Measurements from ENCODE around the gene ARF6. TPM values are rescaled to one million over a fixed set of nuclear protein-coding genes. Genes with fewer than 3 reads are reported as not detected.
A peak's percentile ranks its signal among the peaks of the same experiment; 100 is the strongest.

The ARF6 gene
- total and polyA plus RNA-seq, 10 of the 15 experiments (the other 5 are each of a cell fraction or from before 2014, with no cell fraction given): 46.8 to 128 (median 71.9) TPM

DNA sequence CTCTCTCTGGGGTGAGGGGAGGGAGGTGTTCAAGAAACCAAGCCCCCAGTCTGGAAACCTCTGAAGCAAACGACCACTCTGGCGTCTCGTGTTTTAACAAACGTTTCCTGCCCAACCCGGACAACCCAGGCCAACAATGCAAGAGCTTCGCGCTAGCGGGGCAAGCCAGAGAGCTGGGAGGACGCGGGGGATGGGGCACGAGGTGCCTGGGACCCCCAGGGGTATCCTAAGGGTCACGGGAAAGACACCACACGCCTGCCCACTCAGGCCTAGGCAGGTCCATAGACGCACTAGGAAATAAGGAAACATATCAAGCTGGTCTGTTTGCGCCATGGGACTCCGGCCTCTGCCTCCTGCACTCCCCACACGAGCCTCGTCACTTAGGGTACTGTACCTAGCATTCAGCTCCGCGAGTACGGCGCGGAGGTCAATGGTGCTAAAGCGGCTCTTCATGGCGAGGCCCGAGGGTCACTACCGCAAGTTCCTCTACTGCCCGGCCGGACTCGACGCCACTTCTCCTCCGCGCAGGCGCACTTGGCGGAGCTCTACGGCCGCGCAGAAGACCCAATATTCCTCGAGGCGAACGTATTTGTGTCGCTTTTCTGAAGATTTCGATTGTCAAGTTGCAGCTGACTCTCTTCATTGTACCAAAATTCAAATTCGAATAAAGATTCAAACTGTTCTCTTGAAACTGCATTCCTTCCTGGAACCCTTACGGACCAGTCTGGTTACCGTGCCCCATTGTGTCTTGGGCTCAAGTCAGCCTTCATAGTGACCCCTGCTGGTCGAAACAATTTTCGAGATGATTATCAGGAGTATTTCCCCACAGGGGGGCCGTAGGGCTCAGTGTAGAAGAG is 40.4 kb upstream of the ARF6 start, which contains the start of gene NEMF (continued):
- TF ChIP-seq, protein P1, sequence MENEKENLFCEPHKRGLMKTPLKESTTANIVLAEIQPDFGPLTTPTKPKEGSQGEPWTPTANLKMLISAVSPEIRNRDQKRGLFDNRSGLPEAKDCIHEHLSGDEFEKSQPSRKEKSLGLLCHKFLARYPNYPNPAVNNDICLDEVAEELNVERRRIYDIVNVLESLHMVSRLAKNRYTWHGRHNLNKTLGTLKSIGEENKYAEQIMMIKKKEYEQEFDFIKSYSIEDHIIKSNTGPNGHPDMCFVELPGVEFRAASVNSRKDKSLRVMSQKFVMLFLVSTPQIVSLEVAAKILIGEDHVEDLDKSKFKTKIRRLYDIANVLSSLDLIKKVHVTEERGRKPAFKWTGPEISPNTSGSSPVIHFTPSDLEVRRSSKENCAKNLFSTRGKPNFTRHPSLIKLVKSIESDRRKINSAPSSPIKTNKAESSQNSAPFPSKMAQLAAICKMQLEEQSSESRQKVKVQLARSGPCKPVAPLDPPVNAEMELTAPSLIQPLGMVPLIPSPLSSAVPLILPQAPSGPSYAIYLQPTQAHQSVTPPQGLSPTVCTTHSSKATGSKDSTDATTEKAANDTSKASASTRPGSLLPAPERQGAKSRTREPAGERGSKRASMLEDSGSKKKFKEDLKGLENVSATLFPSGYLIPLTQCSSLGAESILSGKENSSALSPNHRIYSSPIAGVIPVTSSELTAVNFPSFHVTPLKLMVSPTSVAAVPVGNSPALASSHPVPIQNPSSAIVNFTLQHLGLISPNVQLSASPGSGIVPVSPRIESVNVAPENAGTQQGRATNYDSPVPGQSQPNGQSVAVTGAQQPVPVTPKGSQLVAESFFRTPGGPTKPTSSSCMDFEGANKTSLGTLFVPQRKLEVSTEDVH (IDR thresholded peaks at IDR 0.05; ENCODE audit: low read depth, partially characterized antibody): peak; percentile 52
- TF ChIP-seq, protein P2, sequence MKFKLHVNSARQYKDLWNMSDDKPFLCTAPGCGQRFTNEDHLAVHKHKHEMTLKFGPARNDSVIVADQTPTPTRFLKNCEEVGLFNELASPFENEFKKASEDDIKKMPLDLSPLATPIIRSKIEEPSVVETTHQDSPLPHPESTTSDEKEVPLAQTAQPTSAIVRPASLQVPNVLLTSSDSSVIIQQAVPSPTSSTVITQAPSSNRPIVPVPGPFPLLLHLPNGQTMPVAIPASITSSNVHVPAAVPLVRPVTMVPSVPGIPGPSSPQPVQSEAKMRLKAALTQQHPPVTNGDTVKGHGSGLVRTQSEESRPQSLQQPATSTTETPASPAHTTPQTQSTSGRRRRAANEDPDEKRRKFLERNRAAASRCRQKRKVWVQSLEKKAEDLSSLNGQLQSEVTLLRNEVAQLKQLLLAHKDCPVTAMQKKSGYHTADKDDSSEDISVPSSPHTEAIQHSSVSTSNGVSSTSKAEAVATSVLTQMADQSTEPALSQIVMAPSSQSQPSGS (IDR thresholded peaks at IDR 0.05; ENCODE audit: low read length): no peak
- TF ChIP-seq SIX5 (IDR thresholded peaks at IDR 0.05; ENCODE audit: low read depth, low read length, severe bottlenecking) (no peak), EZH2 (IDR thresholded peaks at IDR 0.05; ENCODE audit: borderline replicate concordance, control insufficient read depth, low read depth, low read length) (no peak)

DNA sequence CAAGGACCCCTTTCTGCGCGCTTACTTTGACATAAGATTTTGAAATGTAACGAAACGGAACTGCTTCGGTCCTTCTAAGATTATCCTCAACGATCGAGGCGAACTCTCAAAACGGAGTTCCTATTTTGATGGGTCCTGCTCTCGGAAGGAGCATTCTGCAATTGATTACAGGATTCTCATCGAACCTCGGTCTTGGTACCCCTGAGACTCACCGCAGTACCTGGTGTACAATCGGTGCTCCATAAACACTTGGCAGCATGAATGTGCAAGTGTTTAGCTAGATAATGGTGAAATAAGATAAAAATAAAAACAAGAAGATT is 39.8 kb upstream of the ARF6 start:
- SMC1A ChIA-PET (ENCODE audit: uncharacterized antibody, unreplicated experiment): interaction anchor here (1.0 to 4.9 kb wide), 21 partner anchors 12 to 679 kb away, joined by 3 to 91 read pairs (median 5); partner anchors contain the start of gene RPS29
- POLR2A ChIA-PET: interaction anchor here (0.7 to 4.4 kb wide), 11 partner anchors 9 to 458 kb away, joined by 3 to 54 read pairs (median 4); partner anchors contain the start of genes KLHDC2, L2HGDH and VCPKMT
- peaks cover 0 to 5% of the 10 kb centered on the region in 2 experiments; a peak in 1 of 4 replicates for H3K36me3 ChIP-seq (ENCODE audit: control insufficient read depth in 2 of 2, insufficient read depth in 2 of 2, low read length in 1 of 2)
- H3K79me2 ChIP-seq (ENCODE audit: control insufficient read depth, insufficient read depth, low read length): peaks cover 35% of the 10 kb centered on the region
- peaks cover 3% of the 10 kb centered on the region; the same call in 1 of the 2 replicates for H3K4me1 ChIP-seq (ENCODE audit: control insufficient read depth, insufficient read depth, low read length)
- peak overlapping the region; percentile 96 for H3K4me2 ChIP-seq (ENCODE audit: control insufficient read depth, insufficient read depth)
- peak overlapping the region; percentile 97 for H3K4me3 ChIP-seq
- H3K27me3 ChIP-seq (replicated peaks in 1 of 2; ENCODE audit: control insufficient read depth in 2 of 2, insufficient read depth in 2 of 2, low read length in 1 of 2): no peaks in the 10 kb centered on the region
- no peaks in the 10 kb centered on the region for H4K20me1 ChIP-seq (ENCODE audit: control insufficient read depth, insufficient read depth)
- H3K9ac ChIP-seq (ENCODE audit: control insufficient read depth, insufficient read depth, low read length): peak overlapping the region; percentile 81
- FAIRE-seq (no peak), ATAC-seq (peak; percentile 29), DNase-seq (ENCODE audit: low read depth, low spot score) (no peak)
- in situ Hi-C loops (cut with MboI): loop anchor here (5.0 kb wide), 1 partner anchor 679 kb away; the partner anchor contains the start of gene MAP4K5
- intact Hi-C loops (cut with micrococcal nuclease; ENCODE audit: unreplicated experiment): loop anchor here (2.0 kb wide), 2 partner anchors 218 to 680 kb away; partner anchors contain the start of genes DNAAF2 and MAP4K5
- CTCF ChIA-PET: interaction anchor here (0.6 to 10.5 kb wide), 38 partner anchors 12 to 798 kb away, joined by 3 to 196 read pairs (median 4); partner anchors contain the start of genes DNAAF2, MGAT2 and VCPKMT
- RAD21 ChIA-PET (ENCODE audit: unreplicated experiment): interaction anchor here (1.0 to 4.4 kb wide), 15 partner anchors 9 to 391 kb away, joined by 3 to 55 read pairs (median 9); partner anchors contain the start of genes DNAAF2 and KLHDC2
- no TSS peak for BruUV-seq (replicated peaks)
- 1% methylated on average over 14 of the region's 14 CpGs for WGBS (ENCODE audit: insufficient coverage, insufficient replicate concordance, low lambda C conversion rate, missing lambda C conversion rate)
- H2AFZ ChIP-seq (ENCODE audit: control insufficient read depth, low read depth, low read length): peak overlapping the region; percentile 98
- H3K27ac ChIP-seq (ENCODE audit: control insufficient read depth, insufficient read depth): peak overlapping the region; percentile 88
- no peaks in the 10 kb centered on the region for H3K9me3 ChIP-seq (replicated peaks; ENCODE audit: control insufficient read depth, insufficient read depth, low read length)
- TF ChIP-seq SIN3A (IDR thresholded peaks at IDR 0.05; ENCODE audit: low read depth, low read length) (no peak), MTA2 (IDR thresholded peaks at IDR 0.05; ENCODE audit: low read depth) (no peak), NBN (IDR thresholded peaks at IDR 0.05) (no peak), ETV6 (conservative IDR thresholded peaks at IDR 0.05 in 1 of 2, IDR thresholded peaks at IDR 0.05 in 1 of 2; ENCODE audit: borderline replicate concordance in 1 of 2, low read depth in 1 of 2) (no peak)
- TF ChIP-seq, protein P3, sequence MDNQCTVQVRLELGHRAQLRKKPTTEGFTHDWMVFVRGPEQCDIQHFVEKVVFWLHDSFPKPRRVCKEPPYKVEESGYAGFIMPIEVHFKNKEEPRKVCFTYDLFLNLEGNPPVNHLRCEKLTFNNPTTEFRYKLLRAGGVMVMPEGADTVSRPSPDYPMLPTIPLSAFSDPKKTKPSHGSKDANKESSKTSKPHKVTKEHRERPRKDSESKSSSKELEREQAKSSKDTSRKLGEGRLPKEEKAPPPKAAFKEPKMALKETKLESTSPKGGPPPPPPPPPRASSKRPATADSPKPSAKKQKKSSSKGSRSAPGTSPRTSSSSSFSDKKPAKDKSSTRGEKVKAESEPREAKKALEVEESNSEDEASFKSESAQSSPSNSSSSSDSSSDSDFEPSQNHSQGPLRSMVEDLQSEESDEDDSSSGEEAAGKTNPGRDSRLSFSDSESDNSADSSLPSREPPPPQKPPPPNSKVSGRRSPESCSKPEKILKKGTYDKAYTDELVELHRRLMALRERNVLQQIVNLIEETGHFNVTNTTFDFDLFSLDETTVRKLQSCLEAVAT (IDR thresholded peaks at IDR 0.05): no peak
- TF ChIP-seq, protein P4, sequence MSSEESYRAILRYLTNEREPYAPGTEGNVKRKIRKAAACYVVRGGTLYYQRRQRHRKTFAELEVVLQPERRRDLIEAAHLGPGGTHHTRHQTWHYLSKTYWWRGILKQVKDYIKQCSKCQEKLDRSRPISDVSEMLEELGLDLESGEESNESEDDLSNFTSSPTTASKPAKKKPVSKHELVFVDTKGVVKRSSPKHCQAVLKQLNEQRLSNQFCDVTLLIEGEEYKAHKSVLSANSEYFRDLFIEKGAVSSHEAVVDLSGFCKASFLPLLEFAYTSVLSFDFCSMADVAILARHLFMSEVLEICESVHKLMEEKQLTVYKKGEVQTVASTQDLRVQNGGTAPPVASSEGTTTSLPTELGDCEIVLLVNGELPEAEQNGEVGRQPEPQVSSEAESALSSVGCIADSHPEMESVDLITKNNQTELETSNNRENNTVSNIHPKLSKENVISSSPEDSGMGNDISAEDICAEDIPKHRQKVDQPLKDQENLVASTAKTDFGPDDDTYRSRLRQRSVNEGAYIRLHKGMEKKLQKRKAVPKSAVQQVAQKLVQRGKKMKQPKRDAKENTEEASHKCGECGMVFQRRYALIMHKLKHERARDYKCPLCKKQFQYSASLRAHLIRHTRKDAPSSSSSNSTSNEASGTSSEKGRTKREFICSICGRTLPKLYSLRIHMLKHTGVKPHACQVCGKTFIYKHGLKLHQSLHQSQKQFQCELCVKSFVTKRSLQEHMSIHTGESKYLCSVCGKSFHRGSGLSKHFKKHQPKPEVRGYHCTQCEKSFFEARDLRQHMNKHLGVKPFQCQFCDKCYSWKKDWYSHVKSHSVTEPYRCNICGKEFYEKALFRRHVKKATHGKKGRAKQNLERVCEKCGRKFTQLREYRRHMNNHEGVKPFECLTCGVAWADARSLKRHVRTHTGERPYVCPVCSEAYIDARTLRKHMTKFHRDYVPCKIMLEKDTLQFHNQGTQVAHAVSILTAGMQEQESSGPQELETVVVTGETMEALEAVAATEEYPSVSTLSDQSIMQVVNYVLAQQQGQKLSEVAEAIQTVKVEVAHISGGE (CRISPR knock-in tag; IDR thresholded peaks at IDR 0.05): no peak
